ENCODE measurements around the gene CATSPER3. TPM values are rescaled to one million over a fixed set of nuclear protein-coding genes. Genes with fewer than 3 reads are reported as not detected.

The CATSPER3 gene
- total and polyA plus RNA-seq, 8 donors, result 0.42 to 1.6 (median 0.96) TPM

DNA sequence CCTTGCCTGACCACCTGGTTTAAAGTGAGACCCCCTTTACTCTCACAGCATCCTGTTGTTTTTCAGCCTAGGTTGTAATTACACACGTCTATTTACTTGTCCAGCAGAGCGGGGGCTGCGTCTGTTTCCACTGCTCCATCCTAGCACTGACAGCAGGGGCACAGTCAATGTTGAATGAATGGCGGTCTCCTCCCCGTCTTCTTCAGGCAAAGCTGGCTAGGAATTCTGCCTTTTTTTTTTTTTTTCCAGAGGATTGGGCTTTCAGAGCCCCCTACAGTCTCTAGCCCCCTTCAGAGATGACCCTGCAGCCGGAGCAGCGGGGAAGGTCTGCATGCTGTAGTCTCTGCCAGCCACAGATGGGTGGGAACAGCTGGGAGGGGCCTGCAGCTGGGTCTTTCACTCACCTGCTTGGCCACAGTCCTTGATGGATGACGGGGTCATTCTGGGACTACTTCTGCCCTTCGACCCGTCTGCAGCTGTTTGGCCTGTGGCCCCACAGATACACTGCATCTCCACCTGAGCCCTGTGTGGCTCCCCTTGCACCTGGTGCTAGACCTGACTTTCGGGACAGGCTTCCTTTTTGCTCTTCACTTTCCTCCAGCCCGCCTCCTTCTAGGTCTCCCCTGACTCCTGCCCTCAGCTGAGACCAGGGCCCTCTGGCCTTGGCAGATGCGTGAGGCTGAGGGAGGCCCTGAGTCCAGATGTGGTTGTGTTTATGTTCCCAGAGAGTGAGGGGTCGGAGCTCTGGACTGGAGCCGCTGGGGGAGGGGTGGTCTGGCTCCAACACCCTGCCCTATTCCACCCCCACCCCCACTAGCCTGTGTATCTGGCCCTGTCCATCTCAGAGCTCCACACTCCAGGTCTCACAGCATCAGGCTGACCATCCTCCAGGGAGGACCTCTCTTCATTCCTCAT lies 58.3 kb downstream of the CATSPER3 start:
- Histone ChIP-seq H3K4me3 (no peak overlapping the region), H3K27ac (no peak overlapping the region), H3K9me3 (no peaks in the 10 kb centered on the region), H3K36me3 (no peaks in the 10 kb centered on the region), H3K4me1 (peaks cover 4 to 9% of the 10 kb centered on the region in 2 donors), H3K27me3 (peaks cover 43 to 83% of the 10 kb centered on the region in 2 donors)
- ATAC-seq, result no peak
- TF ChIP-seq, protein P1, sequence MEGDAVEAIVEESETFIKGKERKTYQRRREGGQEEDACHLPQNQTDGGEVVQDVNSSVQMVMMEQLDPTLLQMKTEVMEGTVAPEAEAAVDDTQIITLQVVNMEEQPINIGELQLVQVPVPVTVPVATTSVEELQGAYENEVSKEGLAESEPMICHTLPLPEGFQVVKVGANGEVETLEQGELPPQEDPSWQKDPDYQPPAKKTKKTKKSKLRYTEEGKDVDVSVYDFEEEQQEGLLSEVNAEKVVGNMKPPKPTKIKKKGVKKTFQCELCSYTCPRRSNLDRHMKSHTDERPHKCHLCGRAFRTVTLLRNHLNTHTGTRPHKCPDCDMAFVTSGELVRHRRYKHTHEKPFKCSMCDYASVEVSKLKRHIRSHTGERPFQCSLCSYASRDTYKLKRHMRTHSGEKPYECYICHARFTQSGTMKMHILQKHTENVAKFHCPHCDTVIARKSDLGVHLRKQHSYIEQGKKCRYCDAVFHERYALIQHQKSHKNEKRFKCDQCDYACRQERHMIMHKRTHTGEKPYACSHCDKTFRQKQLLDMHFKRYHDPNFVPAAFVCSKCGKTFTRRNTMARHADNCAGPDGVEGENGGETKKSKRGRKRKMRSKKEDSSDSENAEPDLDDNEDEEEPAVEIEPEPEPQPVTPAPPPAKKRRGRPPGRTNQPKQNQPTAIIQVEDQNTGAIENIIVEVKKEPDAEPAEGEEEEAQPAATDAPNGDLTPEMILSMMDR (IDR thresholded peaks at IDR 0.05), result no peak
- peak in 1 of 4 donors; percentile 44 for DNase-seq
- intact Hi-C loops (cut with DNase I), result no loop called here

DNA sequence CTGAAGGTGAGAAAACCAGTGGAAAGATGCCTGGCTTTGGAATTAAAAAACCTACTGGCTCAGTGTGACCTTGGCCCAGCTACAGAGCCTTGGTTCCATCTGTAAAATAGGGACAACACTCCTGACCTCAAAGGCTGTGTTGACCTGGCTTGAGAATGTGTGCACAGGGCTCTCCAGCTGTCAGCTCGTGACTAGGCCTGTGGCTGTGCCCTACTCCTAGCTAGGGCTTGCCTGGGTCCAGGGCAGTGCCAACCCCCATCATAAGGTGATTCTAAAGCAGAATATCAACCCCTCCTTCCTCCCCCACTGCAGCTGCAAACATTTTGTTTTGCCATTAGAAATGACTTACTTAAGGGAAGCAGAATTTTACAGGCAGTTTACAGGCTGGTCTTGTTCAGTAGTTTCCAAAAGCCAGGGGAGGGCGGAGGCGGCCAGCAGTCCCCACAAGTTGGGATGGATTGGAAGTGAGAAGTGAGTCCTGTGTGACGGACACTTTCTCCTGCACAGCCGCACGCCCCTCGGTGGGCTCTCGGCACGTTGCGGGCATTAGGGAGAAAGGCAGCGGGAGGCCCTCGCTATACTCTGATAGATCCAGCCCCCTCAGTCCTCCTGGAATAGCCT lies 59.0 kb downstream of the CATSPER3 start:
- Histone ChIP-seq H3K4me1 (peaks cover 7 to 16% of the 10 kb centered on the region in 2 donors), H3K9me3 (no peaks in the 10 kb centered on the region), H3K27me3 (peaks cover 51 to 91% of the 10 kb centered on the region in 2 donors), H3K4me3 (no peak overlapping the region), H3K27ac (no peak overlapping the region), H3K36me3 (no peaks in the 10 kb centered on the region)
- ATAC-seq (no peak), DNase-seq (peak in 1 of 4 donors; percentile 67)
- TF ChIP-seq, protein P1 (IDR thresholded peaks at IDR 0.05), result no peak
- intact Hi-C loops (cut with DNase I), result no loop called here

DNA sequence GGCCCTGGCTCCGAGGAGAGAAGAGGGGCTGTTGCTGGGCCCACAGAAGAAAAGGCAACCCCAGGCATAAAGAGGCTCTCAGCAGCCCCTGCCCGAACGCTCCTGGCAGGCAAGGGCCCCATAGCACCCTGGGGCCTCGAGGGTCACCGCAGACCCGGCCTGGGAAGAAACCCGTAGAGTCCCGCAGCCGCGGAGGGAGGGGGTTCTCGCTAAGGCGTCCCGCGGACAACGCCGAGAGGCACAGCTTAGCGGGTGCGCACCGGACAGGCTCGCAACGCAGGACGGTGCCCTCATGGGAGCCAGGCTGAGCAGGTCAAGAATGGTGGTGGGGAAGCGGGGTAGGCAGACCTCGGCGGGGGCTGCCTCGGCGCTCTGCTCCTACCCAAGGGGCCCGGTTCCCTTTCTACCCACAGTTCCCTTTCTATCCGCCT lies 59.6 kb downstream of the CATSPER3 start:
- H3K27ac ChIP-seq, result no peak overlapping the region
- H3K9me3 ChIP-seq, result no peaks in the 10 kb centered on the region
- TF ChIP-seq, protein P1 (IDR thresholded peaks at IDR 0.05), result no peak
- DNase-seq (peak in 1 of 4 donors; percentile 70), ATAC-seq (no peak)
- H3K4me1 ChIP-seq, result peaks cover 7 to 16% of the 10 kb centered on the region in 2 donors
- H3K36me3 ChIP-seq, result no peaks in the 10 kb centered on the region
- H3K4me3 ChIP-seq, result no peak overlapping the region
- intact Hi-C loops (cut with DNase I), result no loop called here
- peaks cover 56 to 96% of the 10 kb centered on the region in 2 donors for H3K27me3 ChIP-seq

DNA sequence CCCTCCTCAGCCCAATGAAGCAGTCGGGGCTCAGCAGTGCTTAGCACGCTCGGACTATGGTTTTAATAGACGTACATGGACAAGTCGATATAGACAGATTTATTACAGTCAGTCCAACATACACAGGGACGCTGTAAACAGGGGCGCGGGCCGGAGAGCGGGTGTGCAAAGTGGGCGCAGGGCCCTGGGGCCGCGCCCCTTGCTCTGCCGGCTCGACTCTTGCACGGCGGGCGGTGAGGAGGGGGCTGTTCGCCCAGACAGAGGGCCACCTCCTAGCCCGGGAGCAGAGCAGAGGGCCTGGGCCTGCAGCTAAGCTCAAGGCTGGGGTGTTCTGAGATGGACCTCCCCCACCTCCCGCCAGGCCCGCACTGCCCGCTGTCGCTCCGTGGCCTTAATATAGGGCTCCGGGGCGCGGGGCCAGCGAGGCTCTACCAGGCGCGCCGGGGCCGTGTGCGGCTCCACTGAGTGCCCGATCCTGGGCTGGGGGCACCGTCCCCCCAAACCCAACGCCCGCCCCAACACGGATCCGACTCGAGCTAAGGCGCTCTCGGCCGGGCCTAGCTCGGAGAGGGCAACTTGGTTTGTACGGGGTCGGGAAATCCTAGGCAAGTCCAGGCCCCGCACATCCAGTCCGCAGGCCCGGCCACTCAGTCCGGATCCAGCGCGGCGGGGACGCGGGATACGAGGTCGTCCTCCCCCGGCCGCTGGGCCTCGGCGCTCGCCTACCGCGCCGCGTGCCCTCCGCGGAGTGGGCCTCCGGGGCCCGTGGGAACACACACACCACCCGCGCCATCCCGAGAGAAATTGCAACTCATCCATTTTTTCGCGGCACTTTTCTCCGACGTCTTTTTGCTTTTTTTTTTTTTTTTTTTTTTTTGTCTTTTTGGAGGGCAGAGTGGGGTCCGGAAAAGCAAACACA lies 60.2 kb downstream of the CATSPER3 start:
- Histone ChIP-seq H3K4me3 (no peak overlapping the region), H3K9me3 (no peaks in the 10 kb centered on the region), H3K4me1 (peaks cover 12 to 23% of the 10 kb centered on the region in 2 donors), H3K27me3 (peaks cover 63 to 100% of the 10 kb centered on the region in 2 donors), H3K27ac (no peak overlapping the region), H3K36me3 (no peaks in the 10 kb centered on the region)
- intact Hi-C loops (cut with DNase I), result no loop called here
- ATAC-seq (no peak), DNase-seq (peak in 1 of 4 donors; percentile 72)
- TF ChIP-seq, protein P1 (IDR thresholded peaks at IDR 0.05), result no peak
